ENCODE data around the gene FGF3. TPM values are rescaled to one million over a fixed set of nuclear protein-coding genes. Genes with fewer than 3 reads are reported as not detected.

The FGF3 gene
- polyA plus RNA-seq: not detected

GRCh38 chr11:69818603-69819441 lies at the start of gene FGF3:
Gene FGF3 (minus strand): TSS chr11:69819416. CDS start chr11:69818933, 483 bp downstream.
- Mint-ChIP-seq H3K27me3 (ENCODE audit: low read depth in 3 of 3) (peaks cover 5 to 13% (median 7%) of the 10 kb centered on the region in 3 donors), H3K4me1 (no peaks in the 10 kb centered on the region), H3K4me3 (no peak within 1 kb of the TSS), H3K9me3 (no peaks in the 10 kb centered on the region), H3K27ac (no peak within 1 kb of the TSS), H3K36me3 (peaks cover 0 to 3% (median 0%) of the 10 kb centered on the region in 3 donors)
- no peak for DNase-seq

- Mint-ChIP-seq H3K4me1 (no peaks in the 10 kb centered on the region), H3K36me3 (no peaks in the 10 kb centered on the region), H3K9me3 (no peaks in the 10 kb centered on the region), H3K27ac (no peak overlapping the region), H3K4me3 (no peak overlapping the region), H3K27me3 (ENCODE audit: low read depth in 3 of 3) (peaks cover 5 to 10% (median 6%) of the 10 kb centered on the region in 3 donors)
- DNase-seq: no peak
Observed at GRCh38 chr11:69868871-69869270, 49.7 kb upstream of the FGF3 start.

GRCh38 chr11:69868006-69868810 lies 49.0 kb upstream of the FGF3 start:
- H3K36me3 Mint-ChIP-seq: no peaks in the 10 kb centered on the region
- H3K27me3 Mint-ChIP-seq (ENCODE audit: low read depth in 3 of 3): peaks cover 5 to 10% (median 7%) of the 10 kb centered on the region in 3 donors
- no peaks in the 10 kb centered on the region for H3K4me1 Mint-ChIP-seq

GRCh38 chr11:69867076-69868005 lies 48.1 kb upstream of the FGF3 start:
- no peaks in the 10 kb centered on the region for H3K9me3 Mint-ChIP-seq
- no peak overlapping the region for H3K27ac Mint-ChIP-seq
- H3K27me3 Mint-ChIP-seq (ENCODE audit: low read depth in 3 of 3): peaks cover 5 to 10% (median 5%) of the 10 kb centered on the region in 3 donors
- H3K36me3 Mint-ChIP-seq: no peaks in the 10 kb centered on the region
- DNase-seq: no peak
- H3K4me3 Mint-ChIP-seq: no peak overlapping the region
- H3K4me1 Mint-ChIP-seq: no peaks in the 10 kb centered on the region

More at GRCh38 chr11:69868006-69868810, 49.0 kb upstream of the FGF3 start:
- Mint-ChIP-seq H3K27ac (no peak overlapping the region), H3K9me3 (no peaks in the 10 kb centered on the region), H3K4me3 (no peak overlapping the region)
- DNase-seq: no peak

- Mint-ChIP-seq H3K4me3 (no peak overlapping the region), H3K27me3 (ENCODE audit: low read depth in 3 of 3) (peaks cover 5 to 10% (median 6%) of the 10 kb centered on the region in 3 donors)
Observed at GRCh38 chr11:69866648-69867047, 47.4 kb upstream of the FGF3 start.

GRCh38 chr11:69865707-69866106 lies 46.5 kb upstream of the FGF3 start:
- no peak for DNase-seq
- Mint-ChIP-seq H3K9me3 (no peaks in the 10 kb centered on the region), H3K27ac (no peak overlapping the region), H3K27me3 (ENCODE audit: low read depth in 3 of 3) (peaks cover 5 to 9% (median 7%) of the 10 kb centered on the region in 3 donors), H3K4me3 (no peak overlapping the region), H3K4me1 (no peaks in the 10 kb centered on the region), H3K36me3 (no peaks in the 10 kb centered on the region)

More at GRCh38 chr11:69866648-69867047, 47.4 kb upstream of the FGF3 start:
- H3K9me3 Mint-ChIP-seq: no peaks in the 10 kb centered on the region
- H3K36me3 Mint-ChIP-seq: no peaks in the 10 kb centered on the region
- no peak overlapping the region for H3K27ac Mint-ChIP-seq
- H3K4me1 Mint-ChIP-seq: no peaks in the 10 kb centered on the region
- no peak for DNase-seq

GRCh38 chr11:69864686-69865661 lies 45.8 kb upstream of the FGF3 start:
- peaks cover 5 to 9% (median 9%) of the 10 kb centered on the region in 3 donors for H3K27me3 Mint-ChIP-seq (ENCODE audit: low read depth in 3 of 3)
- H3K4me3 Mint-ChIP-seq: no peak overlapping the region
- DNase-seq: no peak
- no peaks in the 10 kb centered on the region for H3K36me3 Mint-ChIP-seq
- no peaks in the 10 kb centered on the region for H3K4me1 Mint-ChIP-seq
- no peak overlapping the region for H3K27ac Mint-ChIP-seq
- H3K9me3 Mint-ChIP-seq: no peaks in the 10 kb centered on the region

GRCh38 chr11:69863544-69864200 lies 44.5 kb upstream of the FGF3 start:
- no peak overlapping the region for H3K27ac Mint-ChIP-seq
- no peaks in the 10 kb centered on the region for H3K4me1 Mint-ChIP-seq
- no peak for DNase-seq
- no peaks in the 10 kb centered on the region for H3K36me3 Mint-ChIP-seq
- H3K4me3 Mint-ChIP-seq: no peak overlapping the region
- peaks cover 1 to 19% (median 9%) of the 10 kb centered on the region in 3 donors for H3K27me3 Mint-ChIP-seq (ENCODE audit: low read depth in 3 of 3)
- H3K9me3 Mint-ChIP-seq: no peaks in the 10 kb centered on the region

- no peak overlapping the region for H3K4me3 Mint-ChIP-seq
- H3K4me1 Mint-ChIP-seq: no peaks in the 10 kb centered on the region
- H3K27ac Mint-ChIP-seq: no peak overlapping the region
- no peak for DNase-seq
- H3K27me3 Mint-ChIP-seq (ENCODE audit: low read depth in 3 of 3): peaks cover 1 to 22% (median 10%) of the 10 kb centered on the region in 3 donors
- no peaks in the 10 kb centered on the region for H3K36me3 Mint-ChIP-seq
- no peaks in the 10 kb centered on the region for H3K9me3 Mint-ChIP-seq
Observed at GRCh38 chr11:69862797-69863543, 43.8 kb upstream of the FGF3 start.

- Mint-ChIP-seq H3K9me3 (no peaks in the 10 kb centered on the region), H3K27ac (no peak overlapping the region), H3K27me3 (ENCODE audit: low read depth in 3 of 3) (peaks cover 1 to 24% (median 11%) of the 10 kb centered on the region in 3 donors), H3K4me1 (no peaks in the 10 kb centered on the region), H3K4me3 (no peak overlapping the region), H3K36me3 (no peaks in the 10 kb centered on the region)
- DNase-seq: no peak
Observed at GRCh38 chr11:69862331-69862771, 43.1 kb upstream of the FGF3 start.

- Mint-ChIP-seq H3K9me3 (no peaks in the 10 kb centered on the region), H3K27ac (no peak overlapping the region), H3K4me3 (no peak overlapping the region), H3K4me1 (no peaks in the 10 kb centered on the region), H3K27me3 (ENCODE audit: low read depth in 3 of 3) (peaks cover 2 to 24% (median 8%) of the 10 kb centered on the region in 3 donors), H3K36me3 (no peaks in the 10 kb centered on the region)
- DNase-seq: no peak
Observed at GRCh38 chr11:69861901-69862300, 42.7 kb upstream of the FGF3 start.
